PFSK-1 (cell line): ENCODE data around the gene OR11H6.

Experiments
- FOXP2 ChIP-seq: optimal IDR thresholded peaks from 2 replicates; pipeline ENCODE3; 2011; ENCODE audit warnings: borderline replicate concordance, control low read depth, inconsistent platforms; ENCODE audit not compliant: insufficient read depth; ENCODE audit errors: extremely low read length, extremely low read depth
- POLR2AphosphoS5 ChIP-seq: IDR thresholded peaks from 2 replicates; pipeline ENCODE4 v1.6.1; 2012; ENCODE audit warnings: low read depth, mild to moderate bottlenecking, control low read depth, low read length, moderate library complexity
- SIN3A ChIP-seq: IDR thresholded peaks from 2 replicates; pipeline ENCODE4 v1.6.1; 2012; ENCODE audit warnings: mild to moderate bottlenecking, low read length, moderate library complexity, borderline replicate concordance; ENCODE audit not compliant: insufficient read depth
- TAF1 ChIP-seq: IDR thresholded peaks from 2 replicates; pipeline ENCODE4 v1.6.1; 2012; ENCODE audit warnings: low read length, control low read depth, borderline replicate concordance; ENCODE audit not compliant: insufficient read depth
- TF ChIP-seq, protein P1 (sequence below), 2 experiments: IDR thresholded peaks; 2 replicates each; pipeline versions ENCODE4 v1.6.1 to v1.8.0; 2011 to 2012; ENCODE audit warnings: low read depth in 2 of 2, low read length in 2 of 2, control low read depth in 1 of 2, inconsistent platforms in 1 of 2, mild to moderate bottlenecking in 1 of 2, moderate library complexity in 1 of 2; ENCODE audit not compliant: insufficient read depth in 1 of 2

Gene OR11H6

DNA sequence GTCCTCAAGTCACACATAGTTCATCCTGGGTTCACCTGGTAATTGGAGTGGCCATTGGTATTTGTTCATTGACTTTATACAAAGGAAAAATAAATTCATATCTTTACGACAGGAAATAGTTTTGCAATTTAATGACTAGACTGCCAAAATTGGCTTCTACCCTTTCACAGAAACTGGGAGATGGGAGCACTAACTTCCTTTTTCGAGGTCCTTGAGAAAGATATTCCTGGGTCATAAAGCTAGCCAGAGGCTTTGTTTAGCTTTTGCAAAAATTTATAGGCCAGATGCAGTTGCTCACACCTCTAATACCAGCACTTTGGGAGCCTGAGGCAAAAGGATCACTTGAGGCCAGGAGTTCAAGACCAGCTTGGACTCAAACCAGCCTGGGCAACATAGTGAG is 43.0 kb upstream of the OR11H6 start:
- TF ChIP-seq FOXP2 (no peak), TAF1 (no peak), SIN3A (no peak), POLR2AphosphoS5 (no peak)
- TF ChIP-seq, protein P1, sequence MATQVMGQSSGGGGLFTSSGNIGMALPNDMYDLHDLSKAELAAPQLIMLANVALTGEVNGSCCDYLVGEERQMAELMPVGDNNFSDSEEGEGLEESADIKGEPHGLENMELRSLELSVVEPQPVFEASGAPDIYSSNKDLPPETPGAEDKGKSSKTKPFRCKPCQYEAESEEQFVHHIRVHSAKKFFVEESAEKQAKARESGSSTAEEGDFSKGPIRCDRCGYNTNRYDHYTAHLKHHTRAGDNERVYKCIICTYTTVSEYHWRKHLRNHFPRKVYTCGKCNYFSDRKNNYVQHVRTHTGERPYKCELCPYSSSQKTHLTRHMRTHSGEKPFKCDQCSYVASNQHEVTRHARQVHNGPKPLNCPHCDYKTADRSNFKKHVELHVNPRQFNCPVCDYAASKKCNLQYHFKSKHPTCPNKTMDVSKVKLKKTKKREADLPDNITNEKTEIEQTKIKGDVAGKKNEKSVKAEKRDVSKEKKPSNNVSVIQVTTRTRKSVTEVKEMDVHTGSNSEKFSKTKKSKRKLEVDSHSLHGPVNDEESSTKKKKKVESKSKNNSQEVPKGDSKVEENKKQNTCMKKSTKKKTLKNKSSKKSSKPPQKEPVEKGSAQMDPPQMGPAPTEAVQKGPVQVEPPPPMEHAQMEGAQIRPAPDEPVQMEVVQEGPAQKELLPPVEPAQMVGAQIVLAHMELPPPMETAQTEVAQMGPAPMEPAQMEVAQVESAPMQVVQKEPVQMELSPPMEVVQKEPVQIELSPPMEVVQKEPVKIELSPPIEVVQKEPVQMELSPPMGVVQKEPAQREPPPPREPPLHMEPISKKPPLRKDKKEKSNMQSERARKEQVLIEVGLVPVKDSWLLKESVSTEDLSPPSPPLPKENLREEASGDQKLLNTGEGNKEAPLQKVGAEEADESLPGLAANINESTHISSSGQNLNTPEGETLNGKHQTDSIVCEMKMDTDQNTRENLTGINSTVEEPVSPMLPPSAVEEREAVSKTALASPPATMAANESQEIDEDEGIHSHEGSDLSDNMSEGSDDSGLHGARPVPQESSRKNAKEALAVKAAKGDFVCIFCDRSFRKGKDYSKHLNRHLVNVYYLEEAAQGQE (IDR thresholded peaks at IDR 0.05; ENCODE audit: insufficient read depth in 1 of 2, low read depth in 2 of 2, low read length in 2 of 2) = no peak

DNA sequence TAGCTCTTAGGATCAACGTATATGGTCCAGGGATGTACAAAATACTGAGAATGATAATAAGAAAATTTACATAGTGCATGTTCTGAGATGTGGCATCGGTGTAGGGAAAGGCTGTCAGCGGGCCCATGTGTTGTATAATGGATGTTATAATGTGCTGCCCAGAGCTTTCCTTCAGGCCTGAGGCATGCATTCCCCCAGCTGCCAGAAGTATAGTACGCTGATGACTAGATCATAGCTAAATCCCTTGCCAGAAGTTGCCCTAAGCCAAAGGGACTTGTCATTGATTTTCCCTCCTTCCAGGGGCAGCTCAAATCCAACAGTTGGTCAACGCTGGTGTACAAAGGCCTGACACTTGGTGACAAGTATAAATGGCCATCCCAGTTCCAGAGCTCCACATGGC is 39.3 kb upstream of the OR11H6 start:
- no peak for TF ChIP-seq POLR2AphosphoS5
- no peak for TF ChIP-seq FOXP2
- no peak for TF ChIP-seq SIN3A
- TF ChIP-seq, protein P1 (IDR thresholded peaks at IDR 0.05; ENCODE audit: insufficient read depth in 1 of 2, low read depth in 2 of 2, low read length in 2 of 2) = no peak
- TF ChIP-seq TAF1 = no peak

DNA sequence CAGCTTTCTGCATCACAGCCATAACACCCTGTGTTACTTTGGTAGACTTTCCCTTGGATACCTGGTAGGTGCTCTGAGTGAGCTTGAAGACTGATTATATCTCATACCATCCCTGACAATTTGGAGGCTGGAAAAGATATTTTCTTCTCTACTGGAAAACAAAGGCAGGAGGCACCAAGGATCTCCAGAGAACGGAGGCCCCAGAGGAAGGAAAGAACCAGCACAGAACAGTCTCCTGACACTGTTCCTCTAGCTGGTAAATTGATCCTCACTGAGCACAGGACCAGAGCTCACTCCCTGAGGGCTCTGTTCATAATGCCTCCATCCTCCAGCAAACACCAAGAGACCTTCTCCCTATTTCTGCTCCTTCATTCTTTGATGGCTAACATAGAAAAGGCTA is 32.9 kb upstream of the OR11H6 start, which contains the start of gene OR11G2:
TSS of gene OR11G2 (plus strand) at position 301 of the 400 bp plus-strand sequence. CDS start 6,542 bp downstream, outside the sequence.
- TF ChIP-seq TAF1 (no peak), SIN3A (no peak), FOXP2 (no peak), POLR2AphosphoS5 (no peak)
- TF ChIP-seq, protein P1 (IDR thresholded peaks at IDR 0.05; ENCODE audit: insufficient read depth in 1 of 2, low read depth in 2 of 2, low read length in 2 of 2) = no peak

DNA sequence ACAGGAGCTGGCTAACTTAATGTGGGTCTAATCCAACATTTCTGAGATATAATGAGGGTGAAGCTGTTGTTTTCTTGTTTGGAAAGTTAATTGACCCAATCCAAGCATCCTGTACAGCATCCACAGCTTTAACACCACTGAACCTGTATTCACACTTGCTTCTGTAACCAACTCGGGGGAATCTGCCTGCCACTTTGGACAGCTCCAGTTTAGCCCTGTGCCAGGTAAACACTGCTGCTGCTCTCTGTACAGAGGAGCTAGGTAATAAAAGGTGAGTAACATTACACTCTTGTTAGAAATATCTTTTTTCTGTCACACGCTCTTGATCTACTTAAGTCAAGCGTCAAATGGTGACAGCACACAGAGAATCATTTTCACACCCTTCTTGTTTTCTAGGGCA is 32.1 kb upstream of the OR11H6 start:
- TF ChIP-seq TAF1 = no peak
- TF ChIP-seq SIN3A = no peak
- no peak for TF ChIP-seq POLR2AphosphoS5
- TF ChIP-seq, protein P1 (IDR thresholded peaks at IDR 0.05; ENCODE audit: insufficient read depth in 1 of 2, low read depth in 2 of 2, low read length in 2 of 2) = peak in 1 of 2 experiments; percentile 74; a peak in 2 of 4 replicates
- TF ChIP-seq FOXP2 = no peak

DNA sequence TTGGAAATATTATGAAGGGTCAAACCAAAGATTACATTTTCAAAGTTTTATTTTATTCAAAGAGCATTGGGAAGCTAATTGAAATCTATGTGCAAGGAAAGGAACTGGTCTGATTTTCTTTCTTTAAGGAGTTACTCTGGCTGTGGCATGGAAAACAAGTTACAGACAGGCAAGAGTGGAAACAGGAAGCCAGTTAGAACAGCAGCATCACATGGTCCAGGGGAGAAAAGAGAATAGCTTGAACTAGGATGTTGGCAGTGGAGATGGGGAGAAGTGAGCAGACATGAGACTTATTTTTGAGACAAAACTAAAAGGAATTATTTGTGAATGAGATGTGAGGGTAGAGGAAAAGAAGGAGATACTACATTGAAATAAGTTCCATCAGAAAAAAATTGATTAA is 29.4 kb upstream of the OR11H6 start:
- TF ChIP-seq TAF1 (no peak), POLR2AphosphoS5 (no peak), SIN3A (no peak), FOXP2 (no peak)
- TF ChIP-seq, protein P1 (IDR thresholded peaks at IDR 0.05; ENCODE audit: insufficient read depth in 1 of 2, low read depth in 2 of 2, low read length in 2 of 2) = no peak
